ENCODE data around the gene MYO15B.

The MYO15B gene

DNA sequence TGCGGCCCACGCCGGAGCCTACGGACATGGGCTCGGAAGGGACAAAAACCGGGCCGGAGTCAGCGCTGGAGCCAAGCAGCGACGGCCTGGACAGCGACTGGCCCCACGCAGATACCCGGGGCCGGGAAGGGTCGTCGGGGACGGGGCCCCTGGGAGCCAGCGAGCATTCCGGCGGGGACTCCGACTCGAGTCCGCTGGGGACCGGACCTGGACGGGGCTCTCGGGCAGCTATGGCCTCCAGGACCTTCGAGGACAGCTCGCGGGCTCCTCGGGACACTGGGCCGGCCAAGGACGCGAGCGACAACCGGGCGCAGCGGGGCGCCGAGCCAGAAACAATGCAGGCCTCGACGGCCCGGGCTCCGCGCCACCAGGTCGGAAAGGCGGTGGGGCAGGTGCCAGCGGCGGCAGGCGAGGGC is 1.0 kb downstream of the MYO15B start:
- TF ChIP-seq EZH2 (optimal IDR thresholded peaks at IDR 0.05; ENCODE audit: low read depth, low read length) (no peak), EZH2phosphoT487 (IDR thresholded peaks at IDR 0.05; ENCODE audit: low read length) (no peak)
- TF ChIP-seq, protein P1, sequence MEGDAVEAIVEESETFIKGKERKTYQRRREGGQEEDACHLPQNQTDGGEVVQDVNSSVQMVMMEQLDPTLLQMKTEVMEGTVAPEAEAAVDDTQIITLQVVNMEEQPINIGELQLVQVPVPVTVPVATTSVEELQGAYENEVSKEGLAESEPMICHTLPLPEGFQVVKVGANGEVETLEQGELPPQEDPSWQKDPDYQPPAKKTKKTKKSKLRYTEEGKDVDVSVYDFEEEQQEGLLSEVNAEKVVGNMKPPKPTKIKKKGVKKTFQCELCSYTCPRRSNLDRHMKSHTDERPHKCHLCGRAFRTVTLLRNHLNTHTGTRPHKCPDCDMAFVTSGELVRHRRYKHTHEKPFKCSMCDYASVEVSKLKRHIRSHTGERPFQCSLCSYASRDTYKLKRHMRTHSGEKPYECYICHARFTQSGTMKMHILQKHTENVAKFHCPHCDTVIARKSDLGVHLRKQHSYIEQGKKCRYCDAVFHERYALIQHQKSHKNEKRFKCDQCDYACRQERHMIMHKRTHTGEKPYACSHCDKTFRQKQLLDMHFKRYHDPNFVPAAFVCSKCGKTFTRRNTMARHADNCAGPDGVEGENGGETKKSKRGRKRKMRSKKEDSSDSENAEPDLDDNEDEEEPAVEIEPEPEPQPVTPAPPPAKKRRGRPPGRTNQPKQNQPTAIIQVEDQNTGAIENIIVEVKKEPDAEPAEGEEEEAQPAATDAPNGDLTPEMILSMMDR (IDR thresholded peaks at IDR 0.05; ENCODE audit: low read length), result no peak
- H3K9ac ChIP-seq (ENCODE audit: low read length), result no peak overlapping the region
- H3K27ac ChIP-seq (ENCODE audit: low read length), result no peak overlapping the region

DNA sequence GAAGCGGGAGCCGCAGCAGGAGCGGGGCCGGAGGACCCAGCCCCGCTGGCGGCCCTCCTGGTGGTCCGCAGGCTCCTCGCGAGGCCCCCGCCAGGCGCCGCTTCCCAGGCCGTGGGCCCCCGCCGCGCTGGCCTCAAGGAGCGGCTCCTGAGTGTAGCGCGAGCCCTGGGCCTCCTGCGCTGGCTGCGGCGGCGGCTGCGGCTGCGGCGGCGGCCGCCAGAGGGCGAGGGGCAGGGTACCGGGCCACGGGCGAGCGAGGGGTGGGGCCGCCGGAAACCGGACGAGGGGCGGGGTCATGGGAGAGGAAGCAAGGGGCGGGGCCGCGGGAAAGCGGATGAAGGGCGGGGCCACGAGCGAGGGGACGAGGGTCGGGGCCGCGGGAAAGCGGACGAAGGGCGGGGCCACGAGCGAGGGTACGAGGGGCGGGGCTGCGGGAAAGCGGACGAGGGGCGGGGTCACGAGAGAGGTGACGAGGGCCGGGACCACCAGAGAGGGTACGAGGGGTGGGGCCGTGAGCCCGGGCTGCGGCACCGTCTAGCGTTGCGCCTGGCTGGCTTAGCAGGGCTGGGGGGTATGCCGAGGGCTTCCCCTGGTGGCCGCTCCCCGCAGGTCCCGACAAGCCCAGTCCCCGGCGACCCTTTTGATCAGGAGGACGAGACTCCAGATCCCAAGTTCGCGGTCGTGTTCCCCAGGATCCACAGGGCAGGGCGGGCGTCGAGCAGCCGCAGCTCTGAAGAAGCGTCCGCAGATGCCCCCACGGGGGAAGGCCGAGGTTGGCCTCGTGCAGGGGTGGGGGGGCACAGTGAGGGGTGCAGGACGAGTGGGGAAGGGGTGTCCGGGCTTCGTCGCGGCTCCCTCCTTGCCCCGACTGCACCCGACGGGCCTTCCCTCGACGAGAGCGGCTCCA is 1.7 kb downstream of the MYO15B start:
- Histone ChIP-seq H3F3A (ENCODE audit: insufficient read depth, low read length) (no peaks in the 10 kb centered on the region), H3K9me3 (replicated peaks; ENCODE audit: insufficient read depth, low read length) (no peaks in the 10 kb centered on the region), H3K9ac (ENCODE audit: low read length) (no peak overlapping the region), H3K27ac (ENCODE audit: low read length) (no peak overlapping the region), H4K20me1 (ENCODE audit: insufficient read depth, low read length) (no peaks in the 10 kb centered on the region), H3K4me2 (ENCODE audit: low read depth, low read length) (peak overlapping the region; percentile 55), H3K9me2 (replicated peaks; ENCODE audit: insufficient read depth, low read length) (no peaks in the 10 kb centered on the region), H3K4me3 (ENCODE audit: low read length) (peak overlapping the region; percentile 53; the same call in 1 of the 2 replicates), H3K27me3 (replicated peaks; ENCODE audit: insufficient read depth, low read length) (peaks cover 62% of the 10 kb centered on the region), H3K79me2 (ENCODE audit: low read length) (no peaks in the 10 kb centered on the region), H2AFZ (ENCODE audit: low read length) (peak overlapping the region; percentile 66), H3K4me1 (ENCODE audit: low read length) (peaks cover 4% of the 10 kb centered on the region; the same call in 1 of the 2 replicates), H3K36me3 (replicated peaks; ENCODE audit: insufficient read depth, low read length) (no peaks in the 10 kb centered on the region)
- peak; percentile 82 for DNase-seq
- TF ChIP-seq EZH2phosphoT487 (IDR thresholded peaks at IDR 0.05; ENCODE audit: low read length), result no peak
- TF ChIP-seq, protein P1 (IDR thresholded peaks at IDR 0.05; ENCODE audit: low read length), result peak; percentile 51

More for the DNA sequence above, 1.0 kb downstream of the MYO15B start:
- Histone ChIP-seq H3K9me2 (replicated peaks; ENCODE audit: insufficient read depth, low read length) (no peaks in the 10 kb centered on the region), H3K4me1 (ENCODE audit: low read length) (peaks cover 4% of the 10 kb centered on the region; the same call in 1 of the 2 replicates), H2AFZ (ENCODE audit: low read length) (no peak overlapping the region), H3K4me2 (ENCODE audit: low read depth, low read length) (peak overlapping the region; percentile 54; the same call in 1 of the 2 replicates), H3F3A (ENCODE audit: insufficient read depth, low read length) (no peaks in the 10 kb centered on the region), H3K4me3 (ENCODE audit: low read length) (no peak overlapping the region; the same call in 1 of the 2 replicates), H3K9me3 (replicated peaks; ENCODE audit: insufficient read depth, low read length) (no peaks in the 10 kb centered on the region), H4K20me1 (ENCODE audit: insufficient read depth, low read length) (no peaks in the 10 kb centered on the region), H3K27me3 (replicated peaks; ENCODE audit: insufficient read depth, low read length) (peaks cover 58% of the 10 kb centered on the region), H3K36me3 (replicated peaks; ENCODE audit: insufficient read depth, low read length) (no peaks in the 10 kb centered on the region), H3K79me2 (ENCODE audit: low read length) (no peaks in the 10 kb centered on the region)
- DNase-seq, result no peak

DNA sequence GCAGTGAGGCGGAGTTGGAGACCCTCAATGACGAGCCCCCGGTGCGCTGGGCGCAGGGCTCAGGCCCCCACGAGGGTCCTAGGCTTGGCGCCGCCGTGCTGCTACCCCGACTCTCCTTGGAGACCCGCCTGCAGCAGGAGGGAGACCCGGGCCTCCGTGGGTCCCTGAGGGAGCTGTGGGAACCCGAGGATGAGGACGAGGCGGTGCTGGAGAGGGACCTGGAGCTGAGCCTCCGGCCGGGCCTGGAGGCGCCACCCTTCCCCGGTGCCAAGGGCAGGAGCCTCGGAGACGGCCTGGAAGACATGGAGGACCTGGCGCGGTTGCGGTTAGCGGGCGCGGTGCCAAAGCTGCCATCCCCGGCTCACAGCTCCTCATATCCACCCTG is 2.3 kb downstream of the MYO15B start:
- no peak overlapping the region for H2AFZ ChIP-seq (ENCODE audit: low read length)
- no peaks in the 10 kb centered on the region for H4K20me1 ChIP-seq (ENCODE audit: insufficient read depth, low read length)
- DNase-seq, result no peak
- H3F3A ChIP-seq (ENCODE audit: insufficient read depth, low read length), result no peaks in the 10 kb centered on the region
- H3K4me2 ChIP-seq (ENCODE audit: low read depth, low read length), result no peak overlapping the region
- H3K79me2 ChIP-seq (ENCODE audit: low read length), result no peaks in the 10 kb centered on the region
- no peak overlapping the region for H3K9ac ChIP-seq (ENCODE audit: low read length)
- TF ChIP-seq, protein P1 (IDR thresholded peaks at IDR 0.05; ENCODE audit: low read length), result no peak
- TF ChIP-seq EZH2phosphoT487 (IDR thresholded peaks at IDR 0.05; ENCODE audit: low read length) (no peak), EZH2 (optimal IDR thresholded peaks at IDR 0.05; ENCODE audit: low read depth, low read length) (no peak)
- H3K9me2 ChIP-seq (replicated peaks; ENCODE audit: insufficient read depth, low read length), result no peaks in the 10 kb centered on the region
- H3K4me3 ChIP-seq (ENCODE audit: low read length), result no peak overlapping the region
- peaks cover 67% of the 10 kb centered on the region for H3K27me3 ChIP-seq (replicated peaks; ENCODE audit: insufficient read depth, low read length)
- H3K27ac ChIP-seq (ENCODE audit: low read length), result no peak overlapping the region
- peaks cover 4% of the 10 kb centered on the region; the same call in 1 of the 2 replicates for H3K4me1 ChIP-seq (ENCODE audit: low read length)
- no peaks in the 10 kb centered on the region for H3K9me3 ChIP-seq (replicated peaks; ENCODE audit: insufficient read depth, low read length)
- no peaks in the 10 kb centered on the region for H3K36me3 ChIP-seq (replicated peaks; ENCODE audit: insufficient read depth, low read length)

Data from MM.1S (cell line).